CD4-positive, alpha-beta T cell (primary cell): ENCODE measurements around the gene ABCB11. TPM values are rescaled to one million over a fixed set of nuclear protein-coding genes. Genes with fewer than 3 reads are reported as not detected.

ENCODE experiments used
- ATAC-seq: fragments of 200-7000 bp; cut with Tn5 transposase; one replicate; pipeline ENCODE4 v1.10.0; 2022; ENCODE audit warnings: mild to moderate bottlenecking; ENCODE audit not compliant: poor library complexity
- CTCF ChIA-PET: fragments of 350-600 bp; sonication (Branson Sonifier 250); formaldehyde crosslinking; loops from one replicate; lab custom pipeline; 2021; ENCODE audit warnings: antibody characterized with exemption, inconsistent platforms; lab: Charles Lee
- POLR2A ChIA-PET: fragments of 350-600 bp; sonication (Branson Sonifier 250); formaldehyde crosslinking; loops from one replicate; lab custom pipeline; 2021; ENCODE audit warnings: antibody characterized with exemption, inconsistent platforms; lab: Charles Lee
- DNase-seq, 14 experiments: peaks; one replicate each; pipeline ENCODE4 v3.0.0-alpha.2; 2013 to 2020; ENCODE audit warnings: mixed read lengths in 2 of 14
- H3K27ac ChIP-seq, 2 donors: one replicate each; pipeline versions ENCODE4 v1.5.1 to v1.7.0; 2013; ENCODE audit warnings: low read length in 2 of 2, low read depth in 1 of 2, mild to moderate bottlenecking in 1 of 2
- H3K27me3 ChIP-seq, 2 experiments: 1 replicate in 1 of 2; 2 replicates in 1 of 2; pipeline versions ENCODE4 v1.6.1 to v1.7.0; 2013; ENCODE audit warnings: low read length in 2 of 2, control low read depth in 1 of 2, mild to moderate bottlenecking in 1 of 2, moderate library complexity in 1 of 2; ENCODE audit not compliant: insufficient read depth in 2 of 2, control insufficient read depth in 1 of 2
- H3K36me3 ChIP-seq: one replicate; pipeline ENCODE4 v1.6.1; 2013; ENCODE audit warnings: low read length, control low read depth; ENCODE audit not compliant: insufficient read depth
- H3K4me1 ChIP-seq: one replicate; pipeline ENCODE4 v1.6.1; 2013; ENCODE audit warnings: low read length, control low read depth; ENCODE audit not compliant: insufficient read depth
- H3K4me3 ChIP-seq: one replicate; pipeline ENCODE4 v1.5.1; 2013; ENCODE audit warnings: mild to moderate bottlenecking, low read length, moderate library complexity
- H3K9me3 ChIP-seq, 2 experiments: 1 replicate in 1 of 2; 2 replicates in 1 of 2; pipeline versions ENCODE4 v1.6.1 to v1.7.0; 2013; ENCODE audit warnings: low read length in 2 of 2, mild to moderate bottlenecking in 2 of 2, control low read depth in 1 of 2, moderate library complexity in 1 of 2; ENCODE audit not compliant: control insufficient read depth in 1 of 2, insufficient read depth in 1 of 2
- H3K27ac Mint-ChIP-seq: one replicate; pipeline ENCODE4 v1.8.0; 2020; ENCODE audit warnings: mixed read lengths
- H3K27me3 Mint-ChIP-seq: one replicate; pipeline ENCODE4 v1.8.0; 2021; ENCODE audit warnings: mixed read lengths
- H3K36me3 Mint-ChIP-seq: one replicate; pipeline ENCODE4 v1.8.0; 2021; ENCODE audit warnings: low read depth, mixed read lengths
- H3K4me1 Mint-ChIP-seq: one replicate; pipeline ENCODE4 v1.8.0; 2021; ENCODE audit warnings: low read depth, mixed read lengths
- H3K4me3 Mint-ChIP-seq: one replicate; pipeline ENCODE4 v1.8.0; 2020; ENCODE audit warnings: mild to moderate bottlenecking, mixed read lengths
- H3K9me3 Mint-ChIP-seq: one replicate; pipeline ENCODE4 v1.8.0; 2020; ENCODE audit warnings: mixed read lengths
- CTCF ChIP-seq: fragments of 200-600 bp; IDR thresholded peaks from one replicate; pipeline ENCODE4 v1.8.0; 2022; ENCODE audit warnings: antibody characterized with exemption, mild to moderate bottlenecking
- intact Hi-C, 2 experiments: fragments of 100-400 bp; cut with DNase I in 1 of 2; cut with micrococcal nuclease in 1 of 2; formaldehyde crosslinking; loops; one replicate each; pipeline versions ENCODE4 v1.15.1 to v1.9.0; 2023 to 2025; cut with DNase I, micrococcal nuclease
- total RNA-seq, 174 experiments: library from RNA in 2 of 174; stranded (reverse) in 2 of 174; gene quantifications; one replicate each; pipeline ENCODE4 v1.2.3 and lab custom pipeline; 2021 to 2026

The ABCB11 gene
- total RNA-seq, 2 experiments from 2014 or later: not detected

- DNase-seq (no peak), ATAC-seq (no peak)
- Mint-ChIP-seq H3K4me1 (no peaks in the 10 kb centered on the region), H3K27ac (no peak overlapping the region), H3K27me3 (peaks cover 47% of the 10 kb centered on the region), H3K9me3 (no peaks in the 10 kb centered on the region), H3K4me3 (no peak overlapping the region), H3K36me3 (no peaks in the 10 kb centered on the region)
- ChIA-PET CTCF (no interaction called here), POLR2A (no interaction called here)
- no peak for TF ChIP-seq CTCF
- peaks cover 0 to 16% of the 10 kb centered on the region in 2 experiments for H3K27me3 ChIP-seq
- H3K9me3 ChIP-seq: no peaks in the 10 kb centered on the region
- no peak overlapping the region for H3K27ac ChIP-seq
- H3K4me1 ChIP-seq: no peaks in the 10 kb centered on the region
- H3K4me3 ChIP-seq: no peak overlapping the region
- intact Hi-C loops: no loop called here
- H3K36me3 ChIP-seq: no peaks in the 10 kb centered on the region
Observed at GRCh38 chr2:168928113-168928831, 102.9 kb downstream of the ABCB11 start.

- H3K36me3 Mint-ChIP-seq: no peaks in the 10 kb centered on the region
- ATAC-seq (no peak), DNase-seq (no peak)
- Histone ChIP-seq H3K36me3 (no peaks in the 10 kb centered on the region), H3K4me1 (no peaks in the 10 kb centered on the region), H3K4me3 (no peak overlapping the region), H3K27me3 (peaks cover 0 to 16% of the 10 kb centered on the region in 2 experiments), H3K9me3 (no peaks in the 10 kb centered on the region), H3K27ac (no peak overlapping the region)
- no peak overlapping the region for H3K4me3 Mint-ChIP-seq
- ChIA-PET POLR2A (no interaction called here), CTCF (no interaction called here)
- H3K9me3 Mint-ChIP-seq: no peaks in the 10 kb centered on the region
- intact Hi-C loops: no loop called here
- H3K4me1 Mint-ChIP-seq: no peaks in the 10 kb centered on the region
- no peak for TF ChIP-seq CTCF
- peaks cover 54% of the 10 kb centered on the region for H3K27me3 Mint-ChIP-seq
- H3K27ac Mint-ChIP-seq: no peak overlapping the region
Observed at GRCh38 chr2:168926621-168927386, 104.3 kb downstream of the ABCB11 start.

GRCh38 chr2:168920504-168921157, 110.5 kb downstream of the ABCB11 start:
- Histone ChIP-seq H3K36me3 (no peaks in the 10 kb centered on the region), H3K9me3 (peaks cover 0 to 1% of the 10 kb centered on the region in 2 experiments), H3K27ac (no peak overlapping the region), H3K27me3 (peaks cover 0 to 6% of the 10 kb centered on the region in 2 experiments), H3K4me1 (peaks cover 2% of the 10 kb centered on the region), H3K4me3 (no peak overlapping the region)
- DNase-seq (peak in 3 of 14 experiments; percentile 52 to 65 (median 62)), ATAC-seq (no peak)
- Mint-ChIP-seq H3K27me3 (peaks cover 29% of the 10 kb centered on the region), H3K9me3 (no peaks in the 10 kb centered on the region), H3K36me3 (no peaks in the 10 kb centered on the region), H3K4me1 (no peaks in the 10 kb centered on the region), H3K27ac (no peak overlapping the region), H3K4me3 (no peak overlapping the region)
- TF ChIP-seq CTCF: peak; percentile 77
- intact Hi-C loops: loop anchor here (1.0 to 5.0 kb wide), 2 partner anchors 574 to 783 kb away; no protein-coding TSS in a partner anchor
- ChIA-PET CTCF (interaction anchor here (1.2 kb wide), 1 partner anchor 574 kb away, joined by 6 read pairs; no protein-coding TSS in a partner anchor), POLR2A (no interaction called here)
